Mucosa of rectum (tissue), 2 donors: ENCODE measurements around the gene HOXA5.

Experiments used
- H3K27ac ChIP-seq, 2 donors: one replicate each; pipeline ENCODE4 v1.7.0; 2013; ENCODE audit warnings: inconsistent platforms in 2 of 2, low read depth in 2 of 2, low read length in 2 of 2
- H3K27me3 ChIP-seq, 2 donors: one replicate each; pipeline ENCODE4 v1.7.0; 2013; ENCODE audit warnings: low read length in 2 of 2; ENCODE audit not compliant: control insufficient read depth in 2 of 2, insufficient read depth in 2 of 2
- H3K36me3 ChIP-seq, 2 donors: one replicate each; pipeline ENCODE4 v1.7.0; 2013; ENCODE audit warnings: low read length in 2 of 2; ENCODE audit not compliant: control insufficient read depth in 2 of 2, insufficient read depth in 2 of 2
- H3K4me1 ChIP-seq, 2 donors: one replicate each; pipeline ENCODE4 v1.7.0; 2013; ENCODE audit warnings: low read length in 2 of 2, mild to moderate bottlenecking in 1 of 2; ENCODE audit not compliant: control insufficient read depth in 2 of 2, insufficient read depth in 2 of 2
- H3K4me3 ChIP-seq, 2 donors: one replicate each; pipeline ENCODE4 v1.7.0; 2013; ENCODE audit warnings: low read length in 2 of 2
- H3K9ac ChIP-seq, 2 donors: one replicate each; pipeline ENCODE4 v1.7.0; 2013; ENCODE audit warnings: low read length in 2 of 2, low read depth in 1 of 2, mild to moderate bottlenecking in 1 of 2
- H3K9me3 ChIP-seq, 2 donors: one replicate each; pipeline ENCODE4 v1.7.0; 2013; ENCODE audit warnings: low read length in 2 of 2; ENCODE audit not compliant: control insufficient read depth in 2 of 2
- donor health status: healthy.
- donor health status: Normal muscosa, but diverticular disease.

Gene HOXA5

GRCh38 chr7:27164045-27164366, 20.5 kb upstream of the HOXA5 start:
- peaks cover 0 to 3% of the 10 kb centered on the region in 2 donors for H3K27me3 ChIP-seq
- H3K4me1 ChIP-seq = peaks cover 23 to 39% of the 10 kb centered on the region in 2 donors
- H3K36me3 ChIP-seq = no peaks in the 10 kb centered on the region
- H3K4me3 ChIP-seq = peak overlapping the region; percentile 67 to 84
- H3K9me3 ChIP-seq = no peaks in the 10 kb centered on the region
- H3K9ac ChIP-seq = peak overlapping the region; percentile 81 to 96
- H3K27ac ChIP-seq = peak overlapping the region; percentile 91 to 92

- no peaks in the 10 kb centered on the region for H3K36me3 ChIP-seq
- peaks cover 23 to 42% of the 10 kb centered on the region in 2 donors for H3K4me1 ChIP-seq
- peak overlapping the region; percentile 67 to 84 for H3K4me3 ChIP-seq
- H3K9me3 ChIP-seq = no peaks in the 10 kb centered on the region
- H3K27ac ChIP-seq = peak overlapping the region; percentile 91 to 92
- H3K9ac ChIP-seq = peak overlapping the region; percentile 81 to 96
- H3K27me3 ChIP-seq = peaks cover 0 to 3% of the 10 kb centered on the region in 2 donors
These were observed 20.0 kb upstream of the HOXA5 start for GRCh38 chr7:27163288-27164044.

- H3K4me1 ChIP-seq = peaks cover 23 to 36% of the 10 kb centered on the region in 2 donors
- H3K27me3 ChIP-seq = peaks cover 0 to 3% of the 10 kb centered on the region in 2 donors
- peak overlapping the region; percentile 92 to 99 for H3K27ac ChIP-seq
- H3K9me3 ChIP-seq = no peaks in the 10 kb centered on the region
- peak overlapping the region; percentile 81 to 96 for H3K9ac ChIP-seq
- no peaks in the 10 kb centered on the region for H3K36me3 ChIP-seq
- H3K4me3 ChIP-seq = peak overlapping the region; percentile 67 to 84
These were observed 19.2 kb upstream of the HOXA5 start for GRCh38 chr7:27162561-27163287.

- peaks cover 0 to 3% of the 10 kb centered on the region in 2 donors for H3K27me3 ChIP-seq
- peaks cover 23 to 31% of the 10 kb centered on the region in 2 donors for H3K4me1 ChIP-seq
- peak overlapping the region; percentile 92 to 99 for H3K27ac ChIP-seq
- no peaks in the 10 kb centered on the region for H3K36me3 ChIP-seq
- H3K9me3 ChIP-seq = no peaks in the 10 kb centered on the region
- peak overlapping the region; percentile 20 to 96 for H3K9ac ChIP-seq
- peak overlapping the region; percentile 67 to 84 for H3K4me3 ChIP-seq
These were observed 18.5 kb upstream of the HOXA5 start for GRCh38 chr7:27161721-27162560.

- H3K9ac ChIP-seq = peak overlapping the region; percentile 14 to 81
- peaks cover 0 to 3% of the 10 kb centered on the region in 2 donors for H3K27me3 ChIP-seq
- H3K36me3 ChIP-seq = no peaks in the 10 kb centered on the region
- peaks cover 23 to 28% of the 10 kb centered on the region in 2 donors for H3K4me1 ChIP-seq
- no peaks in the 10 kb centered on the region for H3K9me3 ChIP-seq
- H3K27ac ChIP-seq = peak overlapping the region; percentile 92 to 99
- peak overlapping the region; percentile 67 to 82 for H3K4me3 ChIP-seq
These were observed 17.8 kb upstream of the HOXA5 start for GRCh38 chr7:27161214-27161720.

- no peaks in the 10 kb centered on the region for H3K36me3 ChIP-seq
- peak overlapping the region; percentile 67 to 82 for H3K4me3 ChIP-seq
- H3K9me3 ChIP-seq = no peaks in the 10 kb centered on the region
- H3K9ac ChIP-seq = peak overlapping the region; percentile 81 to 84
- H3K27ac ChIP-seq = peak overlapping the region; percentile 92 to 99
- H3K27me3 ChIP-seq = peaks cover 0 to 3% of the 10 kb centered on the region in 2 donors
- peaks cover 24 to 28% of the 10 kb centered on the region in 2 donors for H3K4me1 ChIP-seq
These were observed 17.2 kb upstream of the HOXA5 start for GRCh38 chr7:27160546-27161213.

GRCh38 chr7:27160145-27160545, 16.7 kb upstream of the HOXA5 start:
- no peaks in the 10 kb centered on the region for H3K9me3 ChIP-seq
- peaks cover 29 to 33% of the 10 kb centered on the region in 2 donors for H3K4me1 ChIP-seq
- H3K9ac ChIP-seq = peak overlapping the region; percentile 81 to 84
- no peaks in the 10 kb centered on the region for H3K36me3 ChIP-seq
- H3K27me3 ChIP-seq = peaks cover 0 to 3% of the 10 kb centered on the region in 2 donors
- peak overlapping the region; percentile 67 to 82 for H3K4me3 ChIP-seq
- H3K27ac ChIP-seq = peak overlapping the region; percentile 92 to 99

- peaks cover 0 to 6% of the 10 kb centered on the region in 2 donors for H3K27me3 ChIP-seq
- peaks cover 33 to 38% of the 10 kb centered on the region in 2 donors for H3K4me1 ChIP-seq
- H3K9ac ChIP-seq = peak overlapping the region; percentile 81 to 84
- no peaks in the 10 kb centered on the region for H3K36me3 ChIP-seq
- no peaks in the 10 kb centered on the region for H3K9me3 ChIP-seq
- H3K4me3 ChIP-seq = peak overlapping the region; percentile 80 to 82
- H3K27ac ChIP-seq = peak overlapping the region; percentile 92 to 99
These were observed 16.0 kb upstream of the HOXA5 start for GRCh38 chr7:27159266-27160144.
